ENCODE measurements around the gene MVB12A.

The MVB12A gene

GRCh38 chr19:17394891-17395415, 24.9 kb upstream of the MVB12A start:
- TF ChIP-seq CTCF (IDR thresholded peaks at IDR 0.05) (peak; percentile 79), ZFX (IDR thresholded peaks at IDR 0.05; ENCODE audit: borderline replicate concordance) (no peak)
- no peak overlapping the region for H3K27ac ChIP-seq

GRCh38 chr19:17398902-17399527, 20.8 kb upstream of the MVB12A start:
- TF ChIP-seq CTCF (IDR thresholded peaks at IDR 0.05) = no peak
- TF ChIP-seq ZFX (IDR thresholded peaks at IDR 0.05; ENCODE audit: borderline replicate concordance) = no peak

GRCh38 chr19:17401628-17402027, 18.2 kb upstream of the MVB12A start:
- no peak overlapping the region for H3K27ac ChIP-seq
- TF ChIP-seq CTCF (IDR thresholded peaks at IDR 0.05) = no peak
- no peak for TF ChIP-seq ZFX (IDR thresholded peaks at IDR 0.05; ENCODE audit: borderline replicate concordance)

More at GRCh38 chr19:17398902-17399527, 20.8 kb upstream of the MVB12A start:
- H3K27ac ChIP-seq = no peak overlapping the region

GRCh38 chr19:17402982-17403855, 16.6 kb upstream of the MVB12A start:
- H3K27ac ChIP-seq = no peak overlapping the region
- TF ChIP-seq CTCF (IDR thresholded peaks at IDR 0.05) (no peak), ZFX (IDR thresholded peaks at IDR 0.05; ENCODE audit: borderline replicate concordance) (no peak)

- H3K27ac ChIP-seq = no peak overlapping the region
- TF ChIP-seq CTCF (IDR thresholded peaks at IDR 0.05) (no peak), ZFX (IDR thresholded peaks at IDR 0.05; ENCODE audit: borderline replicate concordance) (no peak)
Observed at GRCh38 chr19:17404015-17404414, 15.8 kb upstream of the MVB12A start.

- peak overlapping the region; percentile 67 for H3K27ac ChIP-seq
- TF ChIP-seq ZFX (IDR thresholded peaks at IDR 0.05; ENCODE audit: borderline replicate concordance) (no peak), CTCF (IDR thresholded peaks at IDR 0.05) (no peak)
Observed at GRCh38 chr19:17404621-17405249, 15.1 kb upstream of the MVB12A start.

All from 22Rv1 (cell line).